DND-41 (cell line): ENCODE measurements around the gene CERK.

Experiments used
- ATAC-seq: fragments of 200-7000 bp; cut with Tn5 transposase; 3 replicates; pipeline ENCODE4 v1.9.1; 2021; ENCODE audit warnings: low read depth; ENCODE audit not compliant: insufficient read depth
- DNase-seq: peaks from one replicate; pipeline ENCODE4 v3.0.0-alpha.2; 2020
- H2AFZ ChIP-seq: 2 replicates; pipeline ENCODE4 v1.6.0; 2012; ENCODE audit warnings: low read depth, low read length
- H3K27ac ChIP-seq: 2 replicates; pipeline ENCODE4 v1.5.1; 2012; ENCODE audit warnings: low read length, inconsistent platforms
- H3K27me3 ChIP-seq: fragments of 200-600 bp; sonication (generic); 2 replicates; pipeline ENCODE4 v1.6.0; 2012; ENCODE audit warnings: low read length, mild to moderate bottlenecking, inconsistent platforms; ENCODE audit not compliant: insufficient read depth, poor library complexity
- H3K36me3 ChIP-seq: 2 replicates; pipeline ENCODE4 v1.5.1; 2012; ENCODE audit warnings: low read length, inconsistent platforms; ENCODE audit not compliant: insufficient read depth
- H3K4me1 ChIP-seq: 2 replicates; pipeline ENCODE4 v1.5.1; 2012; ENCODE audit warnings: mild to moderate bottlenecking, low read length; ENCODE audit not compliant: insufficient read depth
- H3K4me2 ChIP-seq: 2 replicates; pipeline ENCODE4 v1.6.0; 2012; ENCODE audit warnings: mild to moderate bottlenecking, moderate library complexity, low read length, inconsistent platforms; ENCODE audit not compliant: insufficient read depth
- H3K4me3 ChIP-seq, 2 experiments: fragments of 200-600 bp in 1 of 2; shearing (Covaris generic) in 1 of 2; 2 replicates each; pipeline ENCODE4 v1.5.1; 2012 to 2016; ENCODE audit warnings: inconsistent platforms in 2 of 2, low read length in 2 of 2, mild to moderate bottlenecking in 2 of 2, low read depth in 1 of 2, moderate library complexity in 1 of 2
- H3K79me2 ChIP-seq: 2 replicates; pipeline ENCODE4 v1.6.0; 2012; ENCODE audit warnings: low read length, inconsistent platforms; ENCODE audit not compliant: insufficient read depth
- H3K9ac ChIP-seq: 2 replicates; pipeline ENCODE4 v1.6.0; 2012; ENCODE audit warnings: low read depth, mild to moderate bottlenecking, inconsistent platforms, low read length, moderate library complexity
- H3K9me3 ChIP-seq: 2 replicates; pipeline ENCODE4 v1.5.1; 2012; ENCODE audit warnings: low read length, moderate library complexity, mild to moderate bottlenecking, inconsistent platforms; ENCODE audit not compliant: insufficient read depth, severe bottlenecking
- H4K20me1 ChIP-seq: 2 replicates; pipeline ENCODE4 v1.6.0; 2012; ENCODE audit warnings: low read length; ENCODE audit not compliant: insufficient read depth
- EZH2 ChIP-seq: IDR thresholded peaks from 3 replicates; pipeline ENCODE4 v1.6.1; 2012; ENCODE audit warnings: borderline replicate concordance, low read depth, mild to moderate bottlenecking, moderate library complexity, low read length, inconsistent platforms; ENCODE audit not compliant: severe bottlenecking
- TF ChIP-seq, protein P1 (sequence below): IDR thresholded peaks from 2 replicates; pipeline ENCODE4 v1.5.1; 2012; ENCODE audit warnings: borderline replicate concordance, low read length, moderate library complexity, mild to moderate bottlenecking; ENCODE audit not compliant: poor library complexity, severe bottlenecking; ENCODE audit errors: extremely low read depth

Gene CERK

GRCh38 chr22:46755525-46755924 lies 17.5 kb upstream of the CERK start:
- TF ChIP-seq EZH2, result no peak
- TF ChIP-seq, protein P1, sequence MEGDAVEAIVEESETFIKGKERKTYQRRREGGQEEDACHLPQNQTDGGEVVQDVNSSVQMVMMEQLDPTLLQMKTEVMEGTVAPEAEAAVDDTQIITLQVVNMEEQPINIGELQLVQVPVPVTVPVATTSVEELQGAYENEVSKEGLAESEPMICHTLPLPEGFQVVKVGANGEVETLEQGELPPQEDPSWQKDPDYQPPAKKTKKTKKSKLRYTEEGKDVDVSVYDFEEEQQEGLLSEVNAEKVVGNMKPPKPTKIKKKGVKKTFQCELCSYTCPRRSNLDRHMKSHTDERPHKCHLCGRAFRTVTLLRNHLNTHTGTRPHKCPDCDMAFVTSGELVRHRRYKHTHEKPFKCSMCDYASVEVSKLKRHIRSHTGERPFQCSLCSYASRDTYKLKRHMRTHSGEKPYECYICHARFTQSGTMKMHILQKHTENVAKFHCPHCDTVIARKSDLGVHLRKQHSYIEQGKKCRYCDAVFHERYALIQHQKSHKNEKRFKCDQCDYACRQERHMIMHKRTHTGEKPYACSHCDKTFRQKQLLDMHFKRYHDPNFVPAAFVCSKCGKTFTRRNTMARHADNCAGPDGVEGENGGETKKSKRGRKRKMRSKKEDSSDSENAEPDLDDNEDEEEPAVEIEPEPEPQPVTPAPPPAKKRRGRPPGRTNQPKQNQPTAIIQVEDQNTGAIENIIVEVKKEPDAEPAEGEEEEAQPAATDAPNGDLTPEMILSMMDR, result no peak
- no peaks in the 10 kb centered on the region for H4K20me1 ChIP-seq
- H3K27me3 ChIP-seq, result no peaks in the 10 kb centered on the region
- no peak overlapping the region for H3K4me2 ChIP-seq
- DNase-seq (no peak), ATAC-seq (no peak)
- no peak overlapping the region for H3K9ac ChIP-seq
- H3K79me2 ChIP-seq, result no peaks in the 10 kb centered on the region
- peaks cover 3% of the 10 kb centered on the region; the same call in 1 of the 2 replicates for H3K4me1 ChIP-seq
- no peak overlapping the region for H2AFZ ChIP-seq
- H3K27ac ChIP-seq, result no peak overlapping the region
- no peaks in the 10 kb centered on the region; the same call in 1 of the 2 replicates for H3K36me3 ChIP-seq
- H3K9me3 ChIP-seq, result peaks cover 13% of the 10 kb centered on the region
- no peak overlapping the region for H3K4me3 ChIP-seq

DNA sequence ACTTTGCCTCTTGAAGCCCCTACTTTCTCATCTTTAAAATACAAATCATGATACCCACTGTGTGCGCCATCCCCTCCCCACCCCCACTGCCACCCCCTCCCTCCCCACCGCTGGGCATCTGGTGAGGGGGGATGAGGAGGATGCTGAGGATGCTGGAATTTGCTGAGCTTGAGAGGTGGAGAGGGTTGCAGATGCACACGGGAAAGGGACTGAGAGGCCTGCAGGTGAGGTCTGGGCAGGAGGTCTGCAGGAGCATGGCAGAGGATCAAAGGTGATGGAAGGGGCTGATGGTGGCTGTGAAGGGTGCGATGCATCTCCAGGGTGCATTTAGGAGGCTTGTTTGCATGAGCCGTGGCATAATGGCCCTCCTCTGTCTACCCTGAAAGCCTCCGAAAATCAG lies 16.8 kb upstream of the CERK start:
- H3K4me2 ChIP-seq, result no peak overlapping the region
- no peaks in the 10 kb centered on the region for H3K27me3 ChIP-seq
- DNase-seq, result no peak
- H3K4me3 ChIP-seq, result no peak overlapping the region
- no peak overlapping the region for H3K9ac ChIP-seq
- peaks cover 13% of the 10 kb centered on the region for H3K9me3 ChIP-seq
- no peak overlapping the region for H3K27ac ChIP-seq
- peaks cover 2% of the 10 kb centered on the region for H3K4me1 ChIP-seq
- TF ChIP-seq EZH2, result no peak
- TF ChIP-seq, protein P1, result no peak
- H4K20me1 ChIP-seq, result no peaks in the 10 kb centered on the region
- no peaks in the 10 kb centered on the region for H3K79me2 ChIP-seq
- ATAC-seq, result no peak
- H3K36me3 ChIP-seq, result no peaks in the 10 kb centered on the region
- H2AFZ ChIP-seq, result no peak overlapping the region

GRCh38 chr22:46754110-46754799 lies 16.2 kb upstream of the CERK start:
- Histone ChIP-seq H3K4me3 (no peak overlapping the region), H3K27me3 (no peaks in the 10 kb centered on the region), H3K79me2 (no peaks in the 10 kb centered on the region), H2AFZ (no peak overlapping the region), H4K20me1 (no peaks in the 10 kb centered on the region), H3K9me3 (peaks cover 13% of the 10 kb centered on the region), H3K4me2 (no peak overlapping the region), H3K4me1 (peaks cover 8% of the 10 kb centered on the region), H3K9ac (no peak overlapping the region), H3K36me3 (no peaks in the 10 kb centered on the region), H3K27ac (no peak overlapping the region)
- TF ChIP-seq, protein P1, result no peak
- no peak for TF ChIP-seq EZH2
- ATAC-seq (no peak), DNase-seq (no peak)
